Measurements from ENCODE around the gene CHD2.

- no peak for TF ChIP-seq CTCF (IDR thresholded peaks at IDR 0.05)
- no peak for TF ChIP-seq POLR2AphosphoS5 (IDR thresholded peaks at IDR 0.05)
- no peak for TF ChIP-seq POLR2A (IDR thresholded peaks at IDR 0.05)
Measured at GRCh38 chr15:92901995-92902394, 1.9 kb downstream of the CHD2 start.
